ENCODE results near the gene TUBB4B. TPM values are rescaled to one million over a fixed set of nuclear protein-coding genes. Genes with fewer than 3 reads are reported as not detected.

TUBB4B gene
- total RNA-seq, 1 donor from 2014 or later: 312 TPM

DNA sequence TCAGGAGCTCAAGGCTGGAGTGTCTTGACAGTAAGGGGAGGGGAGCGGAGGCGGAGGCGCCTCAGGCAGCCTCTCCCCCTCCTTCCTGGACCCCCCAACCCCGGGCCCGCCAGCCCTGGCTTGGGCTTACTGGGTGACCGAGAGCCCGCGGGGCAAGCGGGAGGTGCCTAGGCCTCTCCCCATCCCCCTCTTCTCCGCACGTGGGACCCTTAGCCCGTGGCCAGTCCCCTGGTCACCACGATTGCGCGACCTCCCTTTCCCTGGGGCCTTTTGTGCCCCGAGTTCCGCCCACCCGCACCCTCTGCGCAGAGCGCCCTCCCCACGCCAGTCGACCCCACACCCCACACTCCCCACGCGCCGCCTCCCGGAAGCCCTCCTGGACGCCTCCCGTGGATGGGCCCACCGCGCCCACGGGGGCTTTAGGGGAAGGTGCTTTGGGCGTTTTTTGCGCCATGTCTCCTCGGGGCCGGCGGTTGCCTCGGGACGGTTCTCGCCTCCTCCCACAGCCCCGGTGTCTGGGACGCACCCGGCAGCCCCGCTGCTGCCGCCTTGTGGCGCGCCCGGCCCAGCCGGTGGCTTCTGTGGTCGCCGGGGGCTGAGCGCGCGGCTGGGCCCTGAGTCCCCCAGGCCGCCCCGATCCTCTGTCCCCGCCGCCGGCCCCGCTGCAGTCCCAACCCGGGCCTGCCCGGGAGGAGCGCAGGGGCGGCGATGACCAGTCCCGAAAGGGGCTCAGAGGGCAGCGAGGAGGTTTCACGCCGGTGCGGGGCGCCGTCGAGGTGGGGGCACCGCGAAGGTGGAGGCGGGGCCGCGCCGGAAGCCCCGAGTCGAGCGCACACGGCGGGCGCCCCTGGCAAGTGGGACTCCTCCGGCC, 39.6 kb downstream of the TUBB4B start:
- H3K27ac ChIP-seq: no peak overlapping the region
- H3K4me1 ChIP-seq: peaks cover 40% of the 10 kb centered on the region
- TF ChIP-seq POLR2AphosphoS5 (IDR thresholded peaks at IDR 0.05; ENCODE audit: insufficient read depth in 1 of 2, low read depth in 1 of 2): no peak
- TF ChIP-seq, protein P1, sequence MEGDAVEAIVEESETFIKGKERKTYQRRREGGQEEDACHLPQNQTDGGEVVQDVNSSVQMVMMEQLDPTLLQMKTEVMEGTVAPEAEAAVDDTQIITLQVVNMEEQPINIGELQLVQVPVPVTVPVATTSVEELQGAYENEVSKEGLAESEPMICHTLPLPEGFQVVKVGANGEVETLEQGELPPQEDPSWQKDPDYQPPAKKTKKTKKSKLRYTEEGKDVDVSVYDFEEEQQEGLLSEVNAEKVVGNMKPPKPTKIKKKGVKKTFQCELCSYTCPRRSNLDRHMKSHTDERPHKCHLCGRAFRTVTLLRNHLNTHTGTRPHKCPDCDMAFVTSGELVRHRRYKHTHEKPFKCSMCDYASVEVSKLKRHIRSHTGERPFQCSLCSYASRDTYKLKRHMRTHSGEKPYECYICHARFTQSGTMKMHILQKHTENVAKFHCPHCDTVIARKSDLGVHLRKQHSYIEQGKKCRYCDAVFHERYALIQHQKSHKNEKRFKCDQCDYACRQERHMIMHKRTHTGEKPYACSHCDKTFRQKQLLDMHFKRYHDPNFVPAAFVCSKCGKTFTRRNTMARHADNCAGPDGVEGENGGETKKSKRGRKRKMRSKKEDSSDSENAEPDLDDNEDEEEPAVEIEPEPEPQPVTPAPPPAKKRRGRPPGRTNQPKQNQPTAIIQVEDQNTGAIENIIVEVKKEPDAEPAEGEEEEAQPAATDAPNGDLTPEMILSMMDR (IDR thresholded peaks at IDR 0.05): no peak
- no peak for TF ChIP-seq POLR2A (IDR thresholded peaks at IDR 0.05)
- H3K9me3 ChIP-seq: no peaks in the 10 kb centered on the region
- H3K36me3 ChIP-seq: no peaks in the 10 kb centered on the region
- intact Hi-C loops (cut with DNase I): no loop called here
- H3K4me3 ChIP-seq: no peak overlapping the region
- DNase-seq (ENCODE audit: extremely low spot score in 2 of 2): no peak
- no peaks in the 10 kb centered on the region for H3K27me3 ChIP-seq

DNA sequence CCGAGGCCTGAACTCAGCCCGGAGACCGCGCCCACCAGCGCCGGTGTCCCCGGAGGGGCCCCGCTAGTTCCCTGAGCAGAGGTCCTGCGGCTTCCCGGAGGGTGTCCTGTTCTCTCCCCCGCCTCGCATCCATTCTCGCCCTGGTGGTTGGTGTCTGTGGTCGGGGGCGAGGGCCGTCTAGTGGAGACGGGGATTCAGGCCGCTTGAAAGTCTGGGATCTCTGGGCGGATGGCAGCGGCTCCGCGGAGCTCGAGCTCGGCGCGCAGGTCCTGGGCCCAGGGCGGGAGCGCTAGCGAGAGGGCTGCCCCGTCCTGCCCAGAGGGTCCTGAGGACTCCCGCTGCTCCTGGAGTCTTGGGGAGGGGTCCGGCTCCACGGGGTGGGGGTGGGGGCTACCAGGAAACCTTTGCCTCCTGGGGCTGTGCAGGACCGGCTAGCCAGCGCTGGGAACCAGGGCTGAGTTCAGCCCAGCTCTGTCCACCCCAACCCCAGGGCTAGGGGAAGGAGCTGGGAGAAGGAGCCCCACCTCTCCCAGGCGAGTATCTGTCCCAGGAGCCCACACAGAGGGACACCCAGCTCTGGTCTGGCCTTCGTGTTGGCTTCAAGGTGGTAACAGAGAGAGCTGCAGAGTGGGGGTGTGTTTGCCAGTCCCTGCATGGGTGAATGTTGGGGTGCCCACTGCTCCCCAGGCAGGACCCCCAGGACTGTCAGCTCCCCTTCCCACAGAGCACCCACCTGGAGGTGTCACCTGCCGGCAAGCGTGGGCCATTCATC, 40.4 kb downstream of the TUBB4B start:
- peak in 1 of 2 donors; percentile 76 for DNase-seq (ENCODE audit: extremely low spot score in 2 of 2)
- intact Hi-C loops (cut with DNase I): no loop called here
- Histone ChIP-seq H3K4me1 (peaks cover 32% of the 10 kb centered on the region), H3K27me3 (no peaks in the 10 kb centered on the region), H3K9me3 (no peaks in the 10 kb centered on the region), H3K36me3 (no peaks in the 10 kb centered on the region), H3K27ac (no peak overlapping the region), H3K4me3 (no peak overlapping the region)
- no peak for TF ChIP-seq POLR2A (IDR thresholded peaks at IDR 0.05)
- no peak for TF ChIP-seq POLR2AphosphoS5 (IDR thresholded peaks at IDR 0.05; ENCODE audit: insufficient read depth in 1 of 2, low read depth in 1 of 2)
- TF ChIP-seq, protein P1 (IDR thresholded peaks at IDR 0.05): no peak

DNA sequence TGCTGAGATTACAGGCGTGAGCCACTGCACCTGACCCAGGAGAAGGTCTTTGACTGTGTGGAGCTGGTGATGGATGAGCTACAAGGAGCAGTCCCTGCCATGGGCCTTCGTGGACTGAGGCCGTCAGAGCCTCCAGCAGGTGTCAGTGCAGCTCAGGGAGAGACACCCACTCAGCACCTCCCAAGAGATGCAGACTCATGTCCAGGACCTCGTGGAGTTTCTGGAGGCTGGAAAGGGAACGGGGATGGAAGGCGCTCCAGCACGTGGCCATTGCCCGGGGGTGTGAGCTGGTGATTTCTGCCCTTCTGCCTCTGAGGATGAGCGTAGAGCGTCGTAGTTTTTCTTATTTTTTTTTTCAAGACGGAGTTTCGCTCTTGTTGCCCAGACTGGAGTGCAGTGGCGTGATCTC, 45.9 kb downstream of the TUBB4B start:
- Histone ChIP-seq H3K4me3 (no peak overlapping the region), H3K4me1 (no peaks in the 10 kb centered on the region), H3K36me3 (no peaks in the 10 kb centered on the region), H3K27ac (no peak overlapping the region), H3K9me3 (no peaks in the 10 kb centered on the region), H3K27me3 (no peaks in the 10 kb centered on the region)
- no peak for DNase-seq (ENCODE audit: extremely low spot score in 2 of 2)
- intact Hi-C loops (cut with DNase I): no loop called here
- TF ChIP-seq, protein P1 (IDR thresholded peaks at IDR 0.05): no peak
- TF ChIP-seq POLR2A (IDR thresholded peaks at IDR 0.05) (no peak), POLR2AphosphoS5 (IDR thresholded peaks at IDR 0.05; ENCODE audit: insufficient read depth in 1 of 2, low read depth in 1 of 2) (no peak)

DNA sequence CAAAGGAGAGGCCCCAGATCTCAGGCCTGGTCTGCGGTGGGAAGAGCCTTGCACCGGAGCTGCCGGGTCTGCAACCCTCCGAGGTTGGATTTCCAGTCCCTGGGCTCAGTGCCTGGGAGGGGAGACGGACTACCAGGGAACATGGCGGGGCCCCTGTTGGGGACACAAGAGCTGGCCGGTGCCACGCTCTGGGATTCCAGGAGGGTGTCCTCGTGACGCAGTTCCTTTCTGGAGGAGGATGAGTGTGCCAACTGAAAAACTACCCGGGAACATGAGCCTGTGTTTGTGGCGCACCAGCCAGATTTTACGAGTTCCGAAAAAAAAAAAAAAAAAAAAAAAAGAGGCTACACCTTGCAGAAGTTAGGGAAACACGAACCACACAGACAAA, 52.0 kb downstream of the TUBB4B start:
- Histone ChIP-seq H3K9me3 (no peaks in the 10 kb centered on the region), H3K4me1 (peaks cover 17% of the 10 kb centered on the region), H3K27ac (no peak overlapping the region), H3K4me3 (no peak overlapping the region), H3K27me3 (no peaks in the 10 kb centered on the region), H3K36me3 (no peaks in the 10 kb centered on the region)
- TF ChIP-seq POLR2AphosphoS5 (IDR thresholded peaks at IDR 0.05; ENCODE audit: insufficient read depth in 1 of 2, low read depth in 1 of 2): no peak
- TF ChIP-seq, protein P1 (IDR thresholded peaks at IDR 0.05): no peak
- no peak for TF ChIP-seq POLR2A (IDR thresholded peaks at IDR 0.05)
- DNase-seq (ENCODE audit: extremely low spot score in 2 of 2): no peak
- intact Hi-C loops (cut with DNase I): no loop called here

Other genes with a start within 250 kb of the TUBB4B start
- gene PAXX, start 248.9 kb upstream of the TUBB4B start, total RNA-seq: 62.9 TPM
- 23.6 TPM for gene CLIC3, start 244.7 kb upstream of the TUBB4B start, total RNA-seq
- 44.0 TPM for gene ABCA2, start 213.1 kb upstream of the TUBB4B start, total RNA-seq
- not detected for gene FUT7, start 209.2 kb upstream of the TUBB4B start, total RNA-seq
- gene NPDC1, start 195.1 kb upstream of the TUBB4B start, total RNA-seq: 67.5 TPM
- 4.9 TPM for gene ENTPD2, start 187.2 kb upstream of the TUBB4B start, total RNA-seq
- 2.7 TPM for gene SAPCD2, start 170.7 kb upstream of the TUBB4B start, total RNA-seq
- gene UAP1L1, start 163.8 kb upstream of the TUBB4B start, total RNA-seq: 13.3 TPM
- 34.1 TPM for gene MAN1B1, start 154.3 kb upstream of the TUBB4B start, total RNA-seq
- gene DPP7, start 126.6 kb upstream of the TUBB4B start, total RNA-seq: 152 TPM
- gene GRIN1, start 102.1 kb upstream of the TUBB4B start, total RNA-seq: 0.74 TPM
- gene LRRC26, start 71.2 kb upstream of the TUBB4B start, total RNA-seq: not detected
- not detected for gene TMEM210, start 69.2 kb upstream of the TUBB4B start, total RNA-seq
- gene ANAPC2, start 52.7 kb upstream of the TUBB4B start, total RNA-seq: 30.0 TPM
- gene SSNA1, start 52.6 kb upstream of the TUBB4B start, total RNA-seq: 49.8 TPM
- gene TPRN, start 40.5 kb upstream of the TUBB4B start, total RNA-seq: 6.9 TPM
- gene TMEM203, start 35.6 kb upstream of the TUBB4B start, total RNA-seq: 24.6 TPM
- 12.0 TPM for gene NDOR1, start 35.6 kb upstream of the TUBB4B start, total RNA-seq
- 0.98 TPM for gene RNF208, start 19.0 kb upstream of the TUBB4B start, total RNA-seq
- 24.3 TPM for gene CYSRT1, start 16.1 kb upstream of the TUBB4B start, total RNA-seq
- gene RNF224, start 13.8 kb upstream of the TUBB4B start, total RNA-seq: 0.74 TPM
- not detected for gene SLC34A3, start 10.4 kb upstream of the TUBB4B start, total RNA-seq
- not detected for gene STPG3, start 10.0 kb downstream of the TUBB4B start, total RNA-seq
- 44.0 TPM for gene NELFB, start 14.0 kb downstream of the TUBB4B start, total RNA-seq
- gene TOR4A, start 36.4 kb downstream of the TUBB4B start, total RNA-seq: 13.0 TPM
- gene NRARP, start 61.0 kb downstream of the TUBB4B start, total RNA-seq: 29.5 TPM
- gene EXD3, start 181.9 kb downstream of the TUBB4B start, total RNA-seq: 35.6 TPM
- 2.9 TPM for gene NOXA1, start 182.1 kb downstream of the TUBB4B start, total RNA-seq
- not detected for gene ENTPD8, start 200.1 kb downstream of the TUBB4B start, total RNA-seq
- gene NSMF, start 218.0 kb downstream of the TUBB4B start, total RNA-seq: 35.1 TPM

Measured in vagina (tissue), 2 donors.